H54 (cell line): ENCODE measurements around the gene TPM2.

ENCODE experiments used
- DNase-seq: peaks from one replicate; pipeline ENCODE4 v3.0.0; 2011; ENCODE audit warnings: low spot score, mixed read lengths; ENCODE audit not compliant: insufficient read length
- FAIRE-seq: peaks from 3 replicates; lab custom pipeline; 2011; peaks lifted over from hg19 to GRCh38; lab: Jason Lieb, UNC
- POLR2A ChIP-seq: IDR thresholded peaks from 2 replicates; pipeline ENCODE4 v1.6.1; 2011; ENCODE audit warnings: low read depth, mild to moderate bottlenecking, low read length

Gene TPM2

GRCh38 chr9:35689542-35690293 is at the start of gene TPM2:
TPM2 (minus strand) TSS chr9:35689925; CDS start chr9:35689817, 108 bp downstream.
- TF ChIP-seq POLR2A, result peak; percentile 93
- no peak for FAIRE-seq
- peak; percentile 44 for DNase-seq

GRCh38 chr9:35738924-35739323 is 49.2 kb upstream of the TPM2 start:
- no peak for FAIRE-seq
- no peak for TF ChIP-seq POLR2A
- DNase-seq, result no peak

GRCh38 chr9:35738186-35738585 is 48.5 kb upstream of the TPM2 start:
- no peak for TF ChIP-seq POLR2A
- no peak for FAIRE-seq
- DNase-seq, result no peak

GRCh38 chr9:35737143-35737542 is 47.4 kb upstream of the TPM2 start:
- DNase-seq (no peak), FAIRE-seq (no peak)
- no peak for TF ChIP-seq POLR2A

GRCh38 chr9:35736201-35736633 is 46.5 kb upstream of the TPM2 start:
- TF ChIP-seq POLR2A, result no peak
- peak; percentile 48 for DNase-seq
- FAIRE-seq, result no peak

- no peak for DNase-seq
- no peak for TF ChIP-seq POLR2A
- no peak for FAIRE-seq
Observed at GRCh38 chr9:35734096-35734495, 44.4 kb upstream of the TPM2 start.

- peak; percentile 40 for DNase-seq
- TF ChIP-seq POLR2A, result no peak
- no peak for FAIRE-seq
Observed at GRCh38 chr9:35732800-35733541, 43.2 kb upstream of the TPM2 start.

- peak; percentile 71 for DNase-seq
- TF ChIP-seq POLR2A, result peak; percentile 66; the same call in 1 of the 2 replicates
- no peak for FAIRE-seq
Observed at GRCh38 chr9:35732185-35732799, 42.6 kb upstream of the TPM2 start, which contains the start of the genes CREB3 and TLN1. CREB3 (plus strand) TSS chr9:35732666; CDS start chr9:35732773, 107 bp downstream. TLN1 (minus strand) TSS chr9:35732195; CDS start chr9:35725694, 6,501 bp downstream.

- peak; percentile 9 for DNase-seq
- TF ChIP-seq POLR2A, result no peak
- FAIRE-seq, result no peak
Observed at GRCh38 chr9:35731415-35732184, 41.9 kb upstream of the TPM2 start.

GRCh38 chr9:35730486-35730854 is 40.7 kb upstream of the TPM2 start:
- TF ChIP-seq POLR2A, result no peak
- no peak for FAIRE-seq

GRCh38 chr9:35729700-35730485 is 40.2 kb upstream of the TPM2 start:
- peak; percentile 41 for FAIRE-seq
- peak; percentile 86 for DNase-seq

More at GRCh38 chr9:35730486-35730854, 40.7 kb upstream of the TPM2 start:
- no peak for DNase-seq

GRCh38 chr9:35729101-35729500 is 39.4 kb upstream of the TPM2 start:
- DNase-seq, result no peak
- no peak for FAIRE-seq
- no peak for TF ChIP-seq POLR2A

More at GRCh38 chr9:35729700-35730485, 40.2 kb upstream of the TPM2 start:
- TF ChIP-seq POLR2A, result no peak
